ENCODE data around the gene HOXC6.
"Not testable (repeated sequence)": the region's sequence is repeated elsewhere in the genome, so short reads cannot be mapped to it uniquely, and the experiment has no call there.

Gene HOXC6

DNA sequence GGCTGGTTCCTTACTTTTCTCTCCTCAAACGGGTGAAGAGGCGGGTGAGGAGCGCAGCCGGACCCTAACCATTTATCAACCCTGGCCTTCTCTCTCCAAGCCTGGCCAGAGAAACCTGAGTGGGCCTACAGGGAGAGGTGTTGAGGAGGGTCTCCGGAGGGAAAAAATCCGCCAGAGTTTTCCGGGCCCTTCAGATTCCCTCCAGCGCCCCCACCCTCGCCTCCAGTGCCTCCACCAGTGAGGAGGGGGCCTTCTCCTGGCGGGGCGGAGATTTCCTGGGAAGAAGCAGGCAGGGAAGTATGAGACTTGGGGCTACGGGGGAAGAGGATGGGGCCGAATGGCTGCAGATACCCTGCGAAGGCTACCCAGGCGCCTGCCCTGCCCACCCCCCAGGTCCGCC is 3.2 kb downstream of the HOXC6 start:
- DNase-seq = no peak

DNA sequence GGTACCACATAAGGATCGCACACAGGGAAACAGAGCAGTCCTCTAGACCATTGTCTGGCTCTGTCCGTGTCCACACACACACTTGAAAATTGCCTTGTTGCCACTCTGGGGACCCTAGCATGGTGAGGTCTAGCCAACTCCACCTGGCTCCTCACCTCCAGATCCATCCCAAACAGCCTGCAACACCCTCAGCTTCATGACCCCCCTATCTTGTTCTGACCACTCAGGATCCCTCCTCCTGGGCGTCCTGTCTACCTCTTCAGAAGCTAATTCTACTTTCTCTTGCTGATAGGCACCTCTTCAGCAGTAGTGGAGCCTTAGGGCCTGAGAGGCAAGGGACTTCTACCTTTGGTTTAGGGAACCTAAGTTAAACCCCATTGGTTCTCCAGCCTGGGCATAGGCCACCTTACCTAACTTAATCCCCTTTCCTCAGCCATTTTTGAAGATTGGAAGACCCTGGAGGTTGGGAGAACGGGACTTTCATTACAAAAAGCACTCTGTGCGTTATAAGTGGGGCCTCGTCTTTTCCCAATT is 3.9 kb downstream of the HOXC6 start:
- no peak for DNase-seq

DNA sequence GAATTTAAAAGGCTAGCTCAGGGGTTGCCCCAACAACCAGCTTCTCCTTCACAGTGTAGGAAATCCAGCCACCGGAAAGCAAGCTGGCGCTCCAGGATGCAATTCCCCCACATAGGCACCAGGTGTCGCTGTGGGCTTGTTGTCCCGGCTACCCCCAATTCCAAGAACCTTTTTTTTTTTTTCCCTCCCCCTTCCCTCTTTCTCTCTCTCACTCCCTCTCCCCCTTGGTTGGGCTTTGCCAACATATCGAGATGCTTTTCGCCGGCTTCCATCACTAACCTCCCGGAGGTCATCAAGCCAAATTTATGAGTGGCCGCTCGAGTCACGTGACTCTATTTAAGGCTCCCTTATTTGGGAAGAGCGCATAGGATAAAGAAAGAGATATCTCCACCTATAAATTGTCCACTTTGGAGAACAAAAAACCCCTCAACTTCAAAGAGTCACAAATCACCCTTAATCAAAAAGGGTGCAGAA is 4.4 kb downstream of the HOXC6 start, which contains the start of gene HOXC5:
Gene HOXC5, plus strand, starts transcription at position 424 of the 474 bp plus-strand sequence. CDS start 73 bp downstream, outside the sequence.
- peak; percentile 71 for DNase-seq

DNA sequence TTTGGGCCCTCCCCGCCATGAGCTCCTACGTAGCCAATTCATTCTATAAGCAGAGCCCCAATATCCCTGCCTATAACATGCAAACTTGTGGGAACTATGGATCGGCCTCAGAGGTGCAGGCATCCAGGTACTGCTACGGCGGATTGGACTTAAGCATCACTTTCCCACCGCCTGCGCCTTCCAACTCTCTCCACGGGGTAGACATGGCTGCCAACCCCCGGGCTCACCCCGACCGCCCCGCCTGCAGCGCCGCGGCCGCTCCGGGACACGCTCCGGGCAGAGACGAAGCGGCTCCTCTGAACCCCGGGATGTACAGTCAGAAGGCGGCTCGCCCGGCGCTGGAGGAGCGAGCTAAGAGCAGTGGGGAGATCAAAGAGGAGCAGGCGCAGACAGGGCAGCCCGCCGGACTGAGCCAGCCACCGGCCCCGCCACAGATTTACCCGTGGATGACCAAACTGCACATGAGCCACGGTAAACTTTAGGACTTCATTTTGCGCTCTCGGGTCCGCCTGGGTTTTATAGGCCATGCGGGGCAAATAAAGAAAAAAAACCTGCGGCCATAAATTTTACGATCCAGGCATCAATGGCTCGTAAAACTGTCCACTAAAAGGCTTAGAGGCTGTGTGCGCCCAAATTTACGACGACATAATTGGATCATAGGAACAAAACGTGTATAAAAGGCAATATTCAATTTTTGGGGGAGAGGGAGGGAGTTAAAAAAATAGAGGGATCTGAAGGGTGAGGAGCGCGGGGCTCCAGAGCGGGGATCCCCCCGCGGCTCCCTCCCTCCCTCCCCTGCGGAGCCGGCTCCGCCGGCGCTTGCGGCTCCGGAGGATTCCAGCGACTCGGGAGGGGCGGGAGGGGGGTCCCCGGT is 5.1 kb downstream of the HOXC6 start:
- DNase-seq = no peak

GRCh38 chr12:54033980-54034784 is 5.9 kb downstream of the HOXC6 start:
- DNase-seq = no peak

GRCh38 chr12:54034785-54035310 is 6.6 kb downstream of the HOXC6 start:
- DNase-seq = no peak

GRCh38 chr12:54035568-54036264 is 7.5 kb downstream of the HOXC6 start:
- no peak for DNase-seq

DNA sequence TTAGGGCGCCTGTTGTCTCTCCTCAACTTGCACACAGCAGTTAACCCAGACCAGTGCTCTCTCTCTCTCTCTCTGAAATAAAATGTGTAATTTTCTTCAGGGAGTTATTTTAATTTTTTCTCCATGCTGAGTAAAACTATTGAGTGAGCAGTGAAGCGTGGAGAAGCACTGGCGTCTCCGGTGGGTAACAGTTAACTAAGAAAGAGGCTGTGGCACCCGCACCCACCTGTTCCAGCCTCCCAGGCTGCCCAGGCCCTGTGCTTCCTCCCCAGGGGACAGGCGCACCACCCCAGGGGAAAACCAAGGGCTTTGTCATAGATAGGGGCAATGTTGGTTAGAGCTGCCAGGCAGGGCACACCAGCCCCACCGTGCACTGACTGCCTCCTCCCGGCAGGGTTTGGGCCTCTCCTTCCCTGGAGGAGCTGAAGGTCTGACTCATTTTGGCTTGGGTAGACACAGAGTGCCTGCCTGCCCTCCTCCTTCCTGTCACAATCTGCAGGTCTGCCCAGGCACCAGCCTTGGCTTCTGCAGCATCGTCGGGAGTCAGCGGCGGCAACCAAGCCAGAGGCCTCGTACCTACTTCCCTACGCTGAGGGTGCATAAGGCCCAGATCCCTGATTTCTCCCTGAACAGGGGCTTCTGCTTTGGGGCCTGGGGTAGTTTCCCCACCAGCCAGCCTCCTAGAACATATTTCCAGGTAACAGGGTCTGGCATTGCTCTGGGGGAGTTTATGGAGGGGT is 8.6 kb downstream of the HOXC6 start:
- DNase-seq = no peak

DNA sequence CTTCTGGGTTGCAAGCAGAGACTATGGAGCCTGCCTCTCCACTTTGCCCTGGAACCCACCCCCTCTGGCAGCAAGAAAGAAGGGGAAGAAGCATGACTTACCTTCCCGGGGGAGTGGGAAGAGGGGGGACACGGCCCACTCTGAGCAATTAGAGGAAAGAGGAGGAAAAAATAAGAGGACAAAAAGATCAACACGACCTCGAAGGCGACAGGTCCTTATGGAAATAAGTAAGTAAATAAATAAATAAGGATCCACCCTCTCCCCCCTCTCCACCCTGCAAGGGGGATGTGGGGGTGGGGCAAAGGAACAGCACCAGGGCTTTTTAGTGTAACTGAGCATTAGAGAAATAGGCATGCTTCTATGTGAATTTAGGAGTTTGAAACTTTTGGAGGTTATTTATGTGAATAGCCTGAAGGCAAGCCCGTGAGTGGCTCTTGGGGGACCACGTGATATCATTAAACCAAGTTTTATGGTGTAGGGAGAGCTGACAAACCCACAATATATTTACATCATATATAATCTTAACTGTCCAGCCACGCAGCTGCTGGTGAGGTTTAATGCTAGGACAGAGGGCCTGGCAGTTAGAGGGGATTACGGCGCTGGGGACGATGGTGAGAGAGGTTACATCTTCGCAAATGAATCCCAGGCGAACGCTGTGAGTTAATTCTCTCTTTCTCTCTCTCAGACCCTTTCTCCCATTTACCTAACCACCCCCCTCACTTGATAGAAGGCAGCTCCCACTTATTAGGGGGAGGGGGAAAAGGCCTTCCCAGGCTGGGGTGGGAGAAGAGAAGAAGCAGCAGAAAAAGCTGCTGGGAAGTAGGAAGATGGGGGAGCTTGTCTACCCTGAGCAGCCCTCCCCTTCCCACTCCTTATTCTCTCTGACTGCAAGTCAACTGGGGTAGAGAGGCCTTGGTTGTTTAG is 9.4 kb downstream of the HOXC6 start:
- no peak for DNase-seq

DNA sequence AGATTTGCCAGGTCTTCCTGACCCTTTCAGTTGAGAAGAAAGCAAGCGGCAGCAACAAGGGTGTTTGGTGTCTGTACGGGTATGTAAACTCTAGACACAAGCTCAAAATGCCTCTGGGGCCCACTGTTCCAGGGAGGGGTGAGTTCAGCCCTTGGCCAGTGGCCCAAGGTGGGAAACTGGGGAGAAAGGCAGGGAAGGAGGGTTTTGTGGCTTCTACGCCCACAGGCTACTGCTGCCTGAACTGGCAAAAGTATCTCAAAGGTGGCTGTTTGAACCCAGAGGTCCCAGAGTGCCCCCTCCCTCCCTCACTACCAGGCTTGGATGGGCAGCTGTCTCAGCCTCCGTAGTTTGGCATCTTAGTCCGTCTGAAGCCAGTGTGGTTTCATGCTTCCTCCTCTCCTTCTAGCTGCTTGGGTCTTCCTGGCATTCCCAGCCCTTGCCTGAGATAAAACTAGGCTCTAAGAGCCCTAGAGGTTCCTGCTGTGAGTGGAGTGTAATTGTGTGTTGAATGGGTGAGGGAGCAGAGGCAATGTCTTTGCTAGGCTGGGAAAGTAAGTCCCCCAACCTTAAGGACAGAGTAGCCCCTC is 10.1 kb downstream of the HOXC6 start:
- DNase-seq = no peak

DNA sequence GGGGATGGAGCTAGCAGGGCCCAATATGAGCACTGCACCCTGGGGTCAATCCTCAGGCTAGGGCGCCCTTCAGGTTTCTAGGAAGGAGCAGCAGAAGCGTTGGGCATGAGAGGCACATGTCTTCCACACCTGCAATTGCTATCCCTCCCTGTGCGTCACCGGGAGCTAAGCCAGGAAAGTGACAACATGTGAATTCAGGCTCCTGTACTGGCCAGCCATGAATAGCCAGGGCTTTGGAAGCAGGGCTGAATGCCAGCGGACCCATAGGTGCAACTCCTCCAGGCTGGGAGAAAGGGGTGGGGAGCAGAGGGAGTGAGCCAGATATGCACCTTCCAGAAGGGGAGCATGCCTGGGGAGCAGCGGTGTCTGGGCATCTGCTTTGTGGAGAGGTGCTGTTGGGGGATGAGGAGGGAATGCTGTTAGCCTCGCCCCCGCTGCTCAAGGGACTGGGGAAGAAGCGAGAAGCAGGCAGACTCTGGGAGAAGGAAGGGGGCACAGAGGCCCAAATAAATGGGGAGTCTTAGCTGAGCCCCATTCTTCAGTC is 10.7 kb downstream of the HOXC6 start:
- no peak for DNase-seq

DNA sequence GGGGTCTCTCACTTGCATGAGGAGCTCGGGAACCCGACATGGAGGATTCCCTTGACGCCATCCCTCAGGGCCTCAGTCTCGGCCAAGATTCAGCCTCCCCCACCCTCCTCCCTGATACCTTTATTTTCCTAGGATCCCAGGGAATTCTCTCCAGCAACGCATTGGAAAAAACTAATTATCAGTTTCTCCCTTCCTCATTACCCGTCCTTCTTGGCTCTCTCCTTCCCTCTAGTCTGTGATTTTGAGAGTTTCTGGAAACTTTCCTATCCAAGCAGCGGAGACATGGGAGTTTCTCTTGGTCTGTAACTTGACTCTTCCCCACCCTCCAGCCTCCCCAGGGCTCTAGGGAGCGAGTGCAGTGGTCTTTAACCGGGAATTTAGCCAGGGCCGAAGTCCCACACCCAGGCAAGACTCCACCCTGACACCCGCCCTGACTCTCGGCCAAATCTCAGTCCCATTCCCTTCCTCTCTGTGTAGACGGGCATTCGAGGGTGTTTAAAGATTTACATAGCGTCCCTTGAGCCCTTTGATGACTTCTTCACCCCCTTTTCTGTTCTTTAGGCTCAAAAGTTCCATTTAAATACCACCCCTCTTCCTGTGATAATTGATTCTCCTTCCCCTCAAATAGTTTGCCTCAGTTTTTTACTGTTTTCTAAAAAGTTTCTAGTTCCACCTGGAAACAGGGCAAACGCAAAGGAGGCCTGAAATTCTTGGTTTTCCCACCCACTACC is 11.3 kb downstream of the HOXC6 start:
- DNase-seq = no peak

GRCh38 chr12:54040148-54040494 is 11.9 kb downstream of the HOXC6 start:
- DNase-seq = no peak

GRCh38 chr12:54040648-54041047 is 12.4 kb downstream of the HOXC6 start:
- DNase-seq = no peak

- no peak for DNase-seq
These were observed 13.0 kb downstream of the HOXC6 start for GRCh38 chr12:54041097-54041690.

DNA sequence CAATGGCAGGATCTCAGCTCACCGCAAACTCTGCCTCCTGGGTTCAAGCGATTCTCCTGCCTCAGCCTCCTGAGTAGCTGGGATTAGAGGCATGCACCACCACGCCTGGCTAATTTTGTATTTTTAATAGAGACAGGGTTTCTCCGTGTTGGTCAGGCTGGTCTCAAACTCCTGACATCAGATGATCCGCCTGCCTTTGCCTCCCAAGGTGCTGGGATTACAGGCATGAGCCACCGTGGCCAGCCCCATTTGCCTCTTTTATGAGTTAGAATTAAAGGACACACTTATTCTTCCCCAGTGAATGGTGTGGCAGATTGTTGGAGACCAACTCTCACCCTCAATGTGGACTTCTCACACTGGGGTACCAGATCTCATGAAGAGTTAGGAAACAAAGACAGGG is 13.8 kb downstream of the HOXC6 start:
- not testable (repeated sequence) for DNase-seq

DNA sequence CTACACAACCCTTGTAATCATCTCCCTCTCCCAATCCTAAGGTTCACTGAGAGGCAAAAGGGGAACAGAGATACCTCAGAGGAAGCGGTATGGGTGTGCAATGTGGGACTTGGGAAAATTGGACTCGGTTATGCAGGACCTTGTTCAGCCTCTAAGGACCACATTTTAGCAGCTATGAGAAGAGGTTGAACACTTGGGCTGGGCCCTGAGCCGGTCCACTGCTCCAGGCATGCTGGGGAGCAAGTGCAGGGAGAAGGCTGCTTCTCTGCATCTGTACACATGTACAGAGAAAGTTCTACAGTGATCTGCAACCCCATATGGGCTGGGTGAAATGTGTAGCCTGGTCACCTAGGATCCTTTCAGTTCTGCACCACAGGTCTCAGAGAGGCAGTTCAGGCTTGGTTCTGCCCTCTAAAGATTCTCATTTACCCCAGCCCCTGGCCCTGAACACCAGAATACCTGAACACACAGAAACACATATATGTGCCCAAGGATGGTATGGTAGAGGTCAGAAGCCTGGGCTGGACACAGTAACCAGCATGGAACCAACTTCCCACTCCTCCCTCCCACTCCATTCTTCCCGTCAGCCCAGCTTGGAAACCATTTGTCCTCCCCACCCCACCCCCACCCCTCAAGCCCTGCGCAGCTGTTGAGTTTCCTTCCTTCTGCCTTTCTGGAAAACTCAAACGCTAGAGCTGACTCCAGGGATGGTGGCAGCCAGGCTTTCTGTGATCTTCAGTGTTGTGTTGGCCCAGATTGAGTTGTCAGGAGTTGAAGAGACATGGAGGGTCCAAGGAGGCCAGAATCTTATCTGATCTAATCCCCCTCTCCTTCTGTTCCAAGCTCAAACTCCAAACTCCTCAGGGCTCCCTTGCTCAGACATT is 15.0 kb downstream of the HOXC6 start:
- no peak for DNase-seq
